ENCODE measurements around the gene MINDY2. TPM values are rescaled to one million over a fixed set of nuclear protein-coding genes. Genes with fewer than 3 reads are reported as not detected.

The MINDY2 gene
- total RNA-seq, 1 experiment from 2014 or later = 25.5 TPM

DNA sequence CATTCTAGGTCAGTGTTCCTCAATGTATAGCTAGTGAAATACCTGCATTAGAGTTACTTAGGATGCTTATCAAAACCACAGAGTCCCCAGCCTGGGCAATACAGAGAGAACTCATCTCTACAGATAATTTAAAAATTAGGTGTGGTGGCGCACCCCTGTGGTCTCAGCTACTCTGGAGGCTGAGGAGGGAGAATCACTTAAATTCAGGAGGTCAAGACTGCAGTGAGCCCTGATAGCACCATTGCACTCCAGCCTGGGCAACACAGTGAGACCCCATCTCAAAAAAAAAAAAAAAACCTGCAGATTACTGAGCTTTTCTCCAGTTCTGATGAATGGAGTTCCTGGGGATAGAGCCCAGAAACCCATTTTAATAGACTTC lies 10.1 kb upstream of the MINDY2 start:
- intact Hi-C loops (cut with micrococcal nuclease; ENCODE audit: unreplicated experiment) = no loop called here
- no peak overlapping the region for H3K4me3 Mint-ChIP-seq (ENCODE audit: unreplicated experiment)
- POLR2A ChIA-PET = no interaction called here

DNA sequence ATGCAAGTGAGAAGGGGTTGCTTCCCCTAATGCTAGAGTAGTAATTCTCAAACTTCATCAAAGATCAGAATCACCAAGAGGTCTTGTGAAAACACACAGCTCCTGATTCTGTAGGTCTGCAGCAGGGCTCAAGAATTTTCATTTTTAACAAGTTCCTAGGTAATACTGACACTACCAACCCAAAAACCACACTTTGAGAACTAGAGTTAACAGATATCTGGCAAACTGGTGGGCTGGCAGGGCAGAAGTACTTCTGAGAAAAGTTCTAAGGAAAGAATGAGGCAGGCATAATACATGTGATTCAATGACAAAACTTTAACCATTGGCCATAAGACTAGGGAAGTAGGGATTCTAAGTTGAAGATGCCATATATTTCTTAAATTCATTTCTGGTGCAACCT lies 8.8 kb upstream of the MINDY2 start:
- H3K9me3 ChIP-seq = peaks cover 11% of the 10 kb centered on the region
- Mint-ChIP-seq H3K36me3 (ENCODE audit: insufficient read depth, unreplicated experiment) (no peaks in the 10 kb centered on the region), H3K4me3 (ENCODE audit: unreplicated experiment) (no peak overlapping the region), H3K27ac (ENCODE audit: unreplicated experiment) (no peak overlapping the region), H3K4me1 (ENCODE audit: low read depth, unreplicated experiment) (no peaks in the 10 kb centered on the region), H3K27me3 (ENCODE audit: insufficient read depth, unreplicated experiment) (no peaks in the 10 kb centered on the region), H3K9me3 (ENCODE audit: unreplicated experiment) (peaks cover 19% of the 10 kb centered on the region)
- no peaks in the 10 kb centered on the region for H3K4me1 ChIP-seq
- TF ChIP-seq, protein P1, sequence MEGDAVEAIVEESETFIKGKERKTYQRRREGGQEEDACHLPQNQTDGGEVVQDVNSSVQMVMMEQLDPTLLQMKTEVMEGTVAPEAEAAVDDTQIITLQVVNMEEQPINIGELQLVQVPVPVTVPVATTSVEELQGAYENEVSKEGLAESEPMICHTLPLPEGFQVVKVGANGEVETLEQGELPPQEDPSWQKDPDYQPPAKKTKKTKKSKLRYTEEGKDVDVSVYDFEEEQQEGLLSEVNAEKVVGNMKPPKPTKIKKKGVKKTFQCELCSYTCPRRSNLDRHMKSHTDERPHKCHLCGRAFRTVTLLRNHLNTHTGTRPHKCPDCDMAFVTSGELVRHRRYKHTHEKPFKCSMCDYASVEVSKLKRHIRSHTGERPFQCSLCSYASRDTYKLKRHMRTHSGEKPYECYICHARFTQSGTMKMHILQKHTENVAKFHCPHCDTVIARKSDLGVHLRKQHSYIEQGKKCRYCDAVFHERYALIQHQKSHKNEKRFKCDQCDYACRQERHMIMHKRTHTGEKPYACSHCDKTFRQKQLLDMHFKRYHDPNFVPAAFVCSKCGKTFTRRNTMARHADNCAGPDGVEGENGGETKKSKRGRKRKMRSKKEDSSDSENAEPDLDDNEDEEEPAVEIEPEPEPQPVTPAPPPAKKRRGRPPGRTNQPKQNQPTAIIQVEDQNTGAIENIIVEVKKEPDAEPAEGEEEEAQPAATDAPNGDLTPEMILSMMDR (IDR thresholded peaks at IDR 0.05; ENCODE audit: insufficient read depth in 1 of 2, low read depth in 1 of 2, low read length in 1 of 2, severe bottlenecking in 1 of 2, unreplicated experiment in 1 of 2) = no peak
- intact Hi-C loops (cut with micrococcal nuclease; ENCODE audit: unreplicated experiment) = no loop called here
- no peaks in the 10 kb centered on the region for H3K27me3 ChIP-seq (replicated peaks; ENCODE audit: control insufficient read depth, insufficient read depth, low read length)
- ChIA-PET POLR2A (no interaction called here), CTCF (no interaction called here)
- no peaks in the 10 kb centered on the region for H3K36me3 ChIP-seq (ENCODE audit: control insufficient read depth, insufficient read depth, low read length)
- no peak overlapping the region for H3K4me3 ChIP-seq (ENCODE audit: low read depth, low read length)
- no peak for DNase-seq
- no TSS peak for BruUV-seq (replicated peaks)

More for the DNA sequence above, 10.1 kb upstream of the MINDY2 start:
- no peaks in the 10 kb centered on the region for H3K36me3 ChIP-seq (ENCODE audit: control insufficient read depth, insufficient read depth, low read length)
- H3K4me1 ChIP-seq = no peaks in the 10 kb centered on the region
- H3K36me3 Mint-ChIP-seq (ENCODE audit: insufficient read depth, unreplicated experiment) = no peaks in the 10 kb centered on the region
- no peak overlapping the region for H3K4me3 ChIP-seq (ENCODE audit: low read depth, low read length)
- H3K27ac Mint-ChIP-seq (ENCODE audit: unreplicated experiment) = no peak overlapping the region
- TF ChIP-seq, protein P1 (IDR thresholded peaks at IDR 0.05; ENCODE audit: insufficient read depth in 1 of 2, low read depth in 1 of 2, low read length in 1 of 2, severe bottlenecking in 1 of 2, unreplicated experiment in 1 of 2) = no peak
- no peaks in the 10 kb centered on the region for H3K4me1 Mint-ChIP-seq (ENCODE audit: low read depth, unreplicated experiment)
- no peaks in the 10 kb centered on the region for H3K27me3 ChIP-seq (replicated peaks; ENCODE audit: control insufficient read depth, insufficient read depth, low read length)
- no TSS peak for BruUV-seq (replicated peaks)
- CTCF ChIA-PET = no interaction called here
- no peaks in the 10 kb centered on the region for H3K27me3 Mint-ChIP-seq (ENCODE audit: insufficient read depth, unreplicated experiment)
- H3K9me3 Mint-ChIP-seq (ENCODE audit: unreplicated experiment) = peaks cover 10% of the 10 kb centered on the region
- no peak for DNase-seq
- peaks cover 11% of the 10 kb centered on the region for H3K9me3 ChIP-seq

DNA sequence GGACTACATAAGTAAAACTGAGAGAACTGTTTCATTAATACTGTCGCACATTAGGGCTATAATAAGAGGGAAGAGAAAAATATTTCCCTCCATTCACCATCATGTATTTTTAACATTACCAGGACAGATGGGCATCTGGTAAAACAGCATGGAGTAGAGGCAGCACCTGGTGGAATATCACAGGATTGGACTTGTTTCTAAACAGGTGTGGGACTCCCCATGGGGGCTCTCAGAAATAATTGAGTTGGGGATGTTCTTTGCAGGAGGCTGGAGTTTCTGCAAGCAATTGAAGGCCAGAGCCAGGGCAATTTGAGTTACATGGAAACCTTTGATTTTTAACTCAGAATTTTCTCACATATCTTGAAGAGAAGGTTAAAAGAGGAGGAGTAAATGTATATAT lies 8.4 kb upstream of the MINDY2 start:
- H3K9me3 ChIP-seq = peaks cover 11% of the 10 kb centered on the region
- H3K27ac Mint-ChIP-seq (ENCODE audit: unreplicated experiment) = no peak overlapping the region
- peaks cover 19% of the 10 kb centered on the region for H3K9me3 Mint-ChIP-seq (ENCODE audit: unreplicated experiment)
- TF ChIP-seq, protein P1 (IDR thresholded peaks at IDR 0.05; ENCODE audit: insufficient read depth in 1 of 2, low read depth in 1 of 2, low read length in 1 of 2, severe bottlenecking in 1 of 2, unreplicated experiment in 1 of 2) = no peak
- no peaks in the 10 kb centered on the region for H3K4me1 Mint-ChIP-seq (ENCODE audit: low read depth, unreplicated experiment)
- no TSS peak for BruUV-seq (replicated peaks)
- H3K4me3 Mint-ChIP-seq (ENCODE audit: unreplicated experiment) = no peak overlapping the region
- H3K4me1 ChIP-seq = no peaks in the 10 kb centered on the region
- H3K27me3 Mint-ChIP-seq (ENCODE audit: insufficient read depth, unreplicated experiment) = no peaks in the 10 kb centered on the region
- no peak for DNase-seq
- H3K27me3 ChIP-seq (replicated peaks; ENCODE audit: control insufficient read depth, insufficient read depth, low read length) = no peaks in the 10 kb centered on the region
- no peaks in the 10 kb centered on the region for H3K36me3 Mint-ChIP-seq (ENCODE audit: insufficient read depth, unreplicated experiment)
- H3K4me3 ChIP-seq (ENCODE audit: low read depth, low read length) = no peak overlapping the region
- ChIA-PET POLR2A (no interaction called here), CTCF (no interaction called here)
- intact Hi-C loops (cut with micrococcal nuclease; ENCODE audit: unreplicated experiment) = no loop called here
- no peaks in the 10 kb centered on the region for H3K36me3 ChIP-seq (ENCODE audit: control insufficient read depth, insufficient read depth, low read length)

All from Caco-2 (cell line).